Activated naive CD4-positive, alpha-beta T cell treated with anti-CD3 and anti-CD28 coated beads, Interleukin-2, amount 10 ng/mL, durations not matched to agents 7 days and 5 days (primary cell): ENCODE results near the gene MYRF.

Experiments
- CTCF ChIA-PET: fragments of 350-600 bp; sonication (Branson Sonifier 250); formaldehyde crosslinking; loops from one replicate; lab custom pipeline; 2021; ENCODE audit warnings: antibody characterized with exemption; lab: Charles Lee
- DNase-seq: peaks from one replicate; pipeline ENCODE4 v3.0.0-alpha.2; 2020
- H3K27ac Mint-ChIP-seq: one replicate; pipeline ENCODE4 v1.8.0; 2021; ENCODE audit warnings: mild to moderate bottlenecking, moderate library complexity, mixed read lengths
- H3K27me3 Mint-ChIP-seq: one replicate; pipeline ENCODE4 v1.8.0; 2021; ENCODE audit warnings: mild to moderate bottlenecking, mixed read lengths
- H3K36me3 Mint-ChIP-seq: one replicate; pipeline ENCODE4 v1.8.0; 2021; ENCODE audit warnings: mixed read lengths
- H3K4me1 Mint-ChIP-seq: one replicate; pipeline ENCODE4 v1.8.0; 2021; ENCODE audit warnings: mixed read lengths
- H3K4me3 Mint-ChIP-seq: one replicate; pipeline ENCODE4 v1.8.0; 2021; ENCODE audit warnings: mild to moderate bottlenecking, moderate library complexity, mixed read lengths
- H3K9me3 Mint-ChIP-seq: one replicate; pipeline ENCODE4 v1.8.0; 2021; ENCODE audit warnings: mixed read lengths

MYRF gene

DNA sequence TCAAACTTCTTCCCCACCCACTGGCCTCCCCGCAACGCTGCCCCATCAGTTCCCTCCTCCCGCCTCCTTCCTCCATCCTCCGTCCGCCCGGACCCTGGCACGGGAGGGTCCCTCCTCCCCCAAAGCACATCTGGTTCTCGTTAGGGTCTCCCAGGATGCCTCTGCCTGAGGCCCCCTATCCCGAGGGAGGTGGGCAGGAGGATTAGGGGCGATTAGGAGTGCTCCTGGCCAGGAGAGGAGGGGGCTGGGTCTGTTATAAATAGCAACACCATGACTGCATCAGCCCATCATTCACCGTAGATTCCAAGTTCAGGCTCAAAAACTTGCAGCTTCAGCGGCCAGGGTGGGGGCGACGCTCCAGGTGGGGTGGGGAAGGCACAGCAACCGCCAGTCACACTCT, 10.4 kb downstream of the MYRF start:
- Mint-ChIP-seq H3K4me1 (no peaks in the 10 kb centered on the region), H3K9me3 (no peaks in the 10 kb centered on the region), H3K27me3 (peaks cover 20% of the 10 kb centered on the region), H3K27ac (no peak overlapping the region), H3K36me3 (no peaks in the 10 kb centered on the region), H3K4me3 (no peak overlapping the region)
- CTCF ChIA-PET, result no interaction called here
- DNase-seq, result no peak

DNA sequence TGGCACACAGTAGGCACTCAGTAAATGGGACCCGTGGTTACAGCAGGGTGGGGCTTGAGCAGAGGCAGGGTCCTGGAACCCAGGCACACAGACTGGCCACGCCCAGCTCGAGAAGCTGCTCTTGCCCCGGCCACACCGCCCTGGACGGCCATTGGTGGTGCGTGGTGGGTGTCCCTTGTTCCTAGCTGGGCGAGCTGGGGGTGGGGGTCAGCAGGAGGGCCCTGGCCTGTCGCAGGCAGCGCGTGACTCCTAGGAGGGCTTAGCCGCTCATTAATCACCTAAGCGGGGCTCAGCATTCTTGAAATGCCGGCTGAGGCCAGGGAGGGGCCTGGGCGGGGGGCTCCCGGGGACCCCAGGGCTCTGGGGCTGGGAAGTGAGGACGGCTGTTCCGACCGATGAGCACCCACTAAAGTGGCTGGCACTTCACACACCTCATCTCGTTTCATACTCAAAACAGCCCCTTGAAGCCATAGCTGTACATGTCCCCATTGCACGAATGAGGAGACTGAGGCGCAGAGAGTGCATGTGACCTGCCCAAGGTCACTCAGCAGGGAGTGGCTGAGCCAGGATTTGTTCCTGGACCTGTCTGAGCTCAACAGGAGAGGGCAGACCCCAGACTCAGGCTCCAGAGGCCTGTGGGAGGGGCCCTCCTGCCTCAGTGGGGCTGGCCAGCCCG, 11.6 kb downstream of the MYRF start:
- DNase-seq, result no peak
- CTCF ChIA-PET, result interaction anchor here (0.5 kb wide), 1 partner anchor 1875 kb away, joined by 3 read pairs; no protein-coding TSS in a partner anchor

DNA sequence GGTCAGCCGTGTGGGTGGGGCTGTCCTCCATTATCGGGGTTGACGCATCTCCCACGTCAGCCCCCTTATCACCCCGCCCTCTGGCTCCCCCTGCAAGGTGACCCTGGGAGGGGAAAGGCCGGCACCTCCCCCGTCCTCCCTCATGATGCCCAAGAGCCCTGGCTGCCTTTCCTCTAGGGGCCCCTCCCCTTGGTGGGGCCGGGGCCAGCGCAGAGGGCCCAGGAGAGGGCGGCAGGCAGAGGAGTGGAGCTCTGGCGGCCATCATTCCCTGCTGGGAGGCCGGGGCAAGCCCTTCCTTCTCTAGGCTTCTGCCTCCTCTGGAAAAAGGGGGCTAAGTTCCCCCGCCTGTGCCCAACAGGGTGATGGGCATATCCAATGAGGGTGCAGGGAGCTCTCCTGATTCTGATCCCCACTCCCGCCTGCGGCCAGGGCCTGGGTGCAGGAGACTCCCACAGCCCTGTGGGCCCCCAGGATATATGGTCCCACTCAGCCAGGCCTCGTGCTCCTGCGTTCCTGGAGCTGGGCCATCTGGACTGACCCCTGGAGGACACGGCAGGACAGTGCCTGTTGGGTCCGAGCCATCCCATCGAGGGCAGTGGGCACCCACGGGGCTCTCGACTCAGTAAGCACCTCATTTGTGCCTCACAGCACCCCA, 12.3 kb downstream of the MYRF start:
- CTCF ChIA-PET, result interaction anchor here (0.5 kb wide), 1 partner anchor 1874 kb away, joined by 3 read pairs; no protein-coding TSS in a partner anchor
- Mint-ChIP-seq H3K36me3 (no peaks in the 10 kb centered on the region), H3K9me3 (no peaks in the 10 kb centered on the region), H3K4me3 (no peak overlapping the region), H3K4me1 (no peaks in the 10 kb centered on the region), H3K27ac (no peak overlapping the region), H3K27me3 (peaks cover 20% of the 10 kb centered on the region)
- no peak for DNase-seq

More for the DNA sequence above, 11.6 kb downstream of the MYRF start:
- Mint-ChIP-seq H3K27ac (no peak overlapping the region), H3K4me1 (no peaks in the 10 kb centered on the region), H3K4me3 (no peak overlapping the region), H3K9me3 (no peaks in the 10 kb centered on the region), H3K27me3 (peaks cover 20% of the 10 kb centered on the region), H3K36me3 (no peaks in the 10 kb centered on the region)

DNA sequence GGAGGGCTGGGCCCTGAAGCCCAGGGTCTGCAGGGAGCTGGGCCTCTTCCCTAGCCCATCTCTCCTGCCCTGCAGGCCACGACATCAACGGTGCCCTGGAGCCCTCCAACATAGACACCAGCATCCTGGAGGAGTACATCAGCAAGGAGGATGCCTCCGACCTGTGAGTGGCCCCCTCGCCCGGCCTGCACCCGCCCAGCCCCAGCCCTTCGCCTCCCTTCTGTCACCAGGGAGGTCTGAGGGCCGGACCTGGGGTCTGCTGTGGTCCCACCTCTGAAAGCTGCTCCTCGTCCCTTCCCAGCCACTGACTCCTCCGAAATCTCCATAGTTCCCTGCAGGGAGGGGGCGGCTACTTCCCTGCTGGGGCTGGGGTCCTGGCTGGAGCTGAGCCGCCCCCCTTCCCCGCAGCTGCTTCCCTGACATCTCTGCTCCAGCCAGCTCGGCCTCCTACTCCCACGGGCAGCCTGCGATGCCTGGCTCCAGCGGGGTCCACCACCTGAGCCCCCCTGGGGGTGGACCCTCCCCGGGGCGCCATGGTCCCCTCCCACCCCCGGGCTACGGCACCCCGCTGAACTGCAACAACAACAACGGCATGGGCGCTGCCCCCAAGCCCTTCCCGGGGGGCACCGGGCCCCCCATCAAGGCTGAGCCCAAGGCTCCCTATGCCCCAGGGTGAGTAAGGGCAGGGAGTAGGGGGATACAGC, 13.3 kb downstream of the MYRF start:
- Mint-ChIP-seq H3K4me1 (peaks cover under 1% of the 10 kb centered on the region), H3K9me3 (no peaks in the 10 kb centered on the region), H3K27ac (no peak overlapping the region), H3K27me3 (peaks cover 16% of the 10 kb centered on the region), H3K36me3 (no peaks in the 10 kb centered on the region), H3K4me3 (no peak overlapping the region)
- CTCF ChIA-PET, result no interaction called here
- no peak for DNase-seq

DNA sequence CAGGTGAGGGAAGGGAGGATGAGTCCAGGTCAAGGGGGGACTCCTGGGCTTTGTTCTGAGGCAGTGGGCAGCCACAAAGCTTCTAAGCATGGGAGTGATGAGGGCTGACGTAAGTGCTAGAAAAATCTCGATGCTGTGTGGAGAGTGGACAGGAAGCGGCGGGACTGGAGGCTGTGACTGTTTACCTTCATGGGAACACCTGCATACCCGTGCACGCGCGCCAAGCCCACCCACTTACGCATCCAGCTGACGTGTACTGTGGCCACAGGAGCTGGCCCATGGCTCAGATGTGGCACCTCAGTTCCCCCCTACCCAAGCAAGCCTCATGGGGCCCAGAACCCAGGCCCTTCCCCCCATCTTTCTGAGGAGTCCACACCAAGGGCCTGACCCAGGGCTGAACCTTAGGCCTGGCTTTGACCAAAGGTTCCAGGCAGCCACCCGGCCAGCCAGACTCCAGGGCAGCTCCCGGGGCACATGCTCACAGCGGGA, 14.0 kb downstream of the MYRF start:
- H3K27me3 Mint-ChIP-seq, result peaks cover 15% of the 10 kb centered on the region
- no peaks in the 10 kb centered on the region for H3K9me3 Mint-ChIP-seq
- CTCF ChIA-PET, result interaction anchor here (0.8 to 1.5 kb wide), 3 partner anchors 17 to 91 kb away, joined by 3 to 4 read pairs (median 4); no protein-coding TSS in a partner anchor
- H3K4me3 Mint-ChIP-seq, result no peak overlapping the region
- no peak for DNase-seq
- peaks cover 7% of the 10 kb centered on the region for H3K4me1 Mint-ChIP-seq
- no peaks in the 10 kb centered on the region for H3K36me3 Mint-ChIP-seq
- no peak overlapping the region for H3K27ac Mint-ChIP-seq

DNA sequence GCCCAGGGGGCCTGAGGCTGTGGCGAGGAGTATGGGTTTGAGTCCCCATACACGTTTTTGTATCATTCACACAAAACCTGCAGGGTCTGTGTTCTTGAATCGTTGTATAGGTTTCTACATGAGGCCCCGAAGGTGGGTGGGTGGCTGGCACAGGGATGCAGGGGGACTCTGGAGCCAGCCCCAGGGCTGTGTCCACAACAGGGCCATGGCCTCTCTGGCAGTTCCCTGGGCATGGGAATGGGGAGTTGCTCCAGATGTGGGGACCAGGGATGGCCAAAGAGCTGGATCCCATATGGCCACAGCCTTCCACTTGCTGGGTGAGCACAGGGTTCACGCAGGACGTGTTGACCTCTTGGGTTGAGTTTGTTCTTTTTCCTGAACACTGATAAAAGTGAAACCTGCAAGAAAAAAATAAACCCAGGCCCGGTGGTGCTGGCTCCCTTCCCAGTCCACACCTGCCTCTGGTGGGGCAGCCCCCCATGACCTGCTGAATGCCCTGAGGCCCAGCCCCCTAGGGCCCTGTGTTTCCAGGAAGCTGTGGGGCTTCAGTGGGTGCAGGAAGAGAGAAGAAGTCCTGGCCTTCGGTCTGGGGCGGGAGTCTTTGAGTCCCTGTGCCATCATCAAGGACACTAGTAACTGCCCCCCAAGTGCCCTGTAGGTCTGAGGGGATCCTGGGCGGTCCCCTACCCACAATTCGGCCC, 16.1 kb downstream of the MYRF start:
- peaks cover 22% of the 10 kb centered on the region for H3K4me1 Mint-ChIP-seq
- H3K9me3 Mint-ChIP-seq, result no peaks in the 10 kb centered on the region
- H3K27ac Mint-ChIP-seq, result no peak overlapping the region
- no peaks in the 10 kb centered on the region for H3K36me3 Mint-ChIP-seq
- no peak overlapping the region for H3K4me3 Mint-ChIP-seq
- CTCF ChIA-PET, result interaction anchor here (0.7 kb wide), 1 partner anchor 21 kb away, joined by 3 read pairs; no protein-coding TSS in a partner anchor
- no peak for DNase-seq
- no peaks in the 10 kb centered on the region for H3K27me3 Mint-ChIP-seq

DNA sequence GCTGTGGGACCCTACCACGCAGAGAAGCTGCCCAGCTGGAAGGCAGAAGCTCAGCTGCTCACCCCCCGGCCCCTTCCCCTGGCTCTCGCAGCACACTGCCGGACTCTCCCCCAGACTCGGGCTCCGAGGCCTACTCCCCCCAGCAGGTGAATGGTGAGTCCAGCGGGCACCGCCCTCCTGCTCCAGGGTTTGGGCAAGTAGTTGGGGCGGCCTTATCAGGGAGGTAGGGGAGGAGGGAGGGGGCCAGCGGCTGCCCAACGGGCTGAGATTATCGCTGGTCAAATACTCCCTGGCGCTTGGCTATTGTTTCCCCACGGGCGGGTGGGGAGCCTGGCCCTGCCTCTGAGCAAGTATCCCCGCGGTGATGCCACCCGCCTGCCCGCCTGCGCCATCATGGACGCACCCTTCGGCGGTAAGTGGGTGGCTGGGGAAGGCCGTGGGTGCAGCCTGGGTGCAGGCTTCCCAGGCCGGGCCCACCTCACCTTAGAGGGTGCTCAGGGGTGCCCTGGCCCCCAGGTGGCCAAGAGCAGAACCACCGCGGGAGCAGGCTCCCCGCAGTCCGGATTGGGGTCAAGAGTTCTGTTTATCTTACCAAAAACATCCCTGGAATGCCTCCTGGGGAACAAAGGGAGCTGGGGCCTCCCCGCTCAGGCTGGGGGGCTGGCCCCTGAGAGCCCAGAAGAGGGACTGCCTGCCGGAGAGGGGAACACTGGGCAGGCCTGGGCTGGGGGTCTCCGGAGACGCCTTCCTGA, 16.9 kb downstream of the MYRF start:
- peaks cover 22% of the 10 kb centered on the region for H3K4me1 Mint-ChIP-seq
- H3K36me3 Mint-ChIP-seq, result no peaks in the 10 kb centered on the region
- H3K27me3 Mint-ChIP-seq, result no peaks in the 10 kb centered on the region
- DNase-seq, result no peak
- no peak overlapping the region for H3K27ac Mint-ChIP-seq
- CTCF ChIA-PET, result no interaction called here
- H3K4me3 Mint-ChIP-seq, result no peak overlapping the region
- H3K9me3 Mint-ChIP-seq, result no peaks in the 10 kb centered on the region

DNA sequence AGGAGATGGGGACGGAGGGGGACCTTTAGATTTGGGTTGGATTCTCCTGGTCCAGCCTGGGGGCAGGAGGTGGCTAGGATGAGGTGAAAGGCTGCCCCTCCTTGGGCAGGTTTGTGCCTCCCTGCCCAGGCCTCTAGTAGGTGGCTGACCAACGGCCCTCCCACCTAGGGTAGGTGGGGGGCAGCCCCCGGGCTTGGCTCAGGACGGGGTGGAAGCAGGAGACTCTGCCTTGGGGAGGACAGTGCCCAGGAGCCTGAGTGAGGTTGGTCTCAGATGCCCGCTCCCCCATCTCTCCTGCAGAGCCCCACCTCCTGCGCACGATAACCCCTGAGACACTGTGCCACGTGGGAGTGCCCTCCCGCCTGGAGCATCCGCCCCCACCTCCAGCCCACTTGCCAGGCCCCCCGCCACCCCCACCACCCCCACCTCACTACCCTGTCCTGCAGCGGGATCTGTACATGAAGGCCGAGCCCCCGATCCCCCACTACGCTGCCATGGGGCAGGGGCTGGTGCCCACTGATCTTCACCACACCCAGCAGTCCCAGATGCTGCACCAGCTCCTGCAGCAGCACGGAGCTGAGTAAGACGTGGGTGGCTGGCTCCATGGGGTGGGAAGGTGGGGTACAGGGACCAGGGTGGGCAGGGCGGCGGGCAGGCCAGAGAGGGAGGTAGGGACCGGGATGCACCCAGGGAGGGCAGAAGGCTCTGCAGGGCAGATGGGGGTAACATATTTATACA, 17.7 kb downstream of the MYRF start:
- CTCF ChIA-PET, result no interaction called here
- H3K27ac Mint-ChIP-seq, result no peak overlapping the region
- no peaks in the 10 kb centered on the region for H3K27me3 Mint-ChIP-seq
- no peaks in the 10 kb centered on the region for H3K9me3 Mint-ChIP-seq
- H3K36me3 Mint-ChIP-seq, result no peaks in the 10 kb centered on the region
- H3K4me3 Mint-ChIP-seq, result no peak overlapping the region
- H3K4me1 Mint-ChIP-seq, result peaks cover 27% of the 10 kb centered on the region
- DNase-seq, result no peak

DNA sequence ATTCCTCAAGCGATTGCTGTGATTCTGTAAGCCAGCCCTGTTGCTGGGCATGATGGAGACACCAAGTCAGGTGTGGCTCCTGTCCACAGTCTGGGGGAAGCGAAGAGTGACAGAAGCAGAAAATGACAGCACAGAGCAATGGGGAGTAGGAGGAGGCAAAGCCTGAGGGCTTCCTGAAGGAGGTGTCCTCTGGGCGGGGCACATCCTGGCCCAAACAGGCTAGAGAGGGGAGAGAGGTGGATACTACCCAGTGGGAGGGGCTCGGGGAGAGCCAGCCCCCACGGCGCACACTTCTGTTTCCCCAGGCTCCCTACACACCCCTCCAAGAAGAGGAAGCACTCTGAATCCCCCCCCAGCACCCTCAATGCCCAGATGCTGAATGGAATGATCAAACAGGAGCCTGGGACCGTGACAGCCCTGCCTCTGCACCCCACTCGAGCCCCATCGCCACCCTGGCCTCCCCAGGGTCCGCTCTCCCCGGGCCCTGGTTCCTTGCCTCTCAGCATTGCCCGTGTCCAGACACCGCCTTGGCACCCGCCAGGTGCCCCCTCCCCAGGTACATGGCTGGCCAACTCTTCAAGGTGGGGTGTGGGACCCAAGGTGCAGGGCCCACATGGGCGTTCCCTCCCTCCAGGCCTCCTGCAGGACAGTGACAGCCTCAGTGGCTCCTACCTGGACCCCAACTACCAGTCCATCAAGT, 18.9 kb downstream of the MYRF start:
- peak overlapping the region; percentile 30 for H3K27ac Mint-ChIP-seq
- H3K9me3 Mint-ChIP-seq, result no peaks in the 10 kb centered on the region
- CTCF ChIA-PET, result no interaction called here
- peaks cover 7% of the 10 kb centered on the region for H3K27me3 Mint-ChIP-seq
- no peak for DNase-seq
- peaks cover 28% of the 10 kb centered on the region for H3K4me1 Mint-ChIP-seq
- no peaks in the 10 kb centered on the region for H3K36me3 Mint-ChIP-seq
- no peak overlapping the region for H3K4me3 Mint-ChIP-seq

DNA sequence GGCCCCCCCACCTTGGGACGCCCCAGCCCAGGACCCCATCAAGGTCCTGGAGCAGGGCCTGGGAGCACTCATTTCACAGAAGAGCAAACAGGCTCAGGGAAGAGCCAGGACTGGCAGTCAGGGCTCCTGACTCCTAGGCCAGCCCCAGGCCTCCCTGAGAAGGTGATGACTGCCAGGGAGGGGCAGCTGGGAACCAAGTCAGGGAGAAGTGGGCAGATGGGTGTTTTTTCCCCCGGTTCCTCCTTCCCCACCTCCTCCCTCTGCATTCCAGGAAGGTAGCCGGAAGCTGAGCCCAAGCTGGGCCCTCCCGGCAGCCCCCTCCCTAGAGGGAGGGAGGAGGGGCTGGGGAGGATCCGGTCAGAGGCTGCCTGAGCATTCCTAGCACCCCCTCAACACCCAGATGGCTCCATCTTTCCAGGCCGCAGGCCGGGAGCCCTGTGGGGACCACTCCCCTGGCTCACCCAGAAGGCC, 19.6 kb downstream of the MYRF start:
- no peak overlapping the region for H3K27ac Mint-ChIP-seq
- H3K4me1 Mint-ChIP-seq, result peaks cover 35% of the 10 kb centered on the region
- no peak for DNase-seq
- peaks cover 12% of the 10 kb centered on the region for H3K27me3 Mint-ChIP-seq
- no peaks in the 10 kb centered on the region for H3K36me3 Mint-ChIP-seq
- CTCF ChIA-PET, result interaction anchor here (1.0 to 1.4 kb wide), 3 partner anchors 19 to 23 kb away, joined by 3 read pairs; no protein-coding TSS in a partner anchor
- H3K4me3 Mint-ChIP-seq, result no peak overlapping the region
- no peaks in the 10 kb centered on the region for H3K9me3 Mint-ChIP-seq

DNA sequence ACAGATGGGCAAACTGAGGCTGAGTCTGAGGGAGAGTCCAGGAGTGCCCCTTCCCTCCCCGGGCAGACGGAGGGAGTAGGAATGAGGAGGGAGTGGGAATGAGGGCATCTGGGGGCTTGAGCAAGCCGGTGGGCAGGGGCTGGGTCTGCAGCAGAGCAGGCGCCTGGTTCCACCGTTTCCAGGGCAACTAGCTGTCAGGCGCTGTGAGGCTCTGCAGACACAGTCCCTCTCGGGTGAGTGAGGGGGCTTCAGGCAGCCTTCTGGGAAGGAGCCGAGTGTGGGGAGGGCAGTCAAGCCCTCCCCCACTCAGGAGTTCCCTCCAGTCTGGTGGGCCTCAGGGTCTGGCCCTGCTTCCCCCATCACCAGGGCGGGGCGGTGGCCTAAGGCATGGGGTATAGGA, 20.9 kb downstream of the MYRF start:
- peaks cover 25% of the 10 kb centered on the region for H3K27me3 Mint-ChIP-seq
- no peaks in the 10 kb centered on the region for H3K9me3 Mint-ChIP-seq
- CTCF ChIA-PET, result interaction anchor here (1.3 to 1.6 kb wide), 2 partner anchors 15 to 17 kb away, joined by 3 read pairs; no protein-coding TSS in a partner anchor
- H3K36me3 Mint-ChIP-seq, result no peaks in the 10 kb centered on the region
- DNase-seq, result no peak
- H3K4me1 Mint-ChIP-seq, result peaks cover 44% of the 10 kb centered on the region
- no peak overlapping the region for H3K4me3 Mint-ChIP-seq
- H3K27ac Mint-ChIP-seq, result no peak overlapping the region

DNA sequence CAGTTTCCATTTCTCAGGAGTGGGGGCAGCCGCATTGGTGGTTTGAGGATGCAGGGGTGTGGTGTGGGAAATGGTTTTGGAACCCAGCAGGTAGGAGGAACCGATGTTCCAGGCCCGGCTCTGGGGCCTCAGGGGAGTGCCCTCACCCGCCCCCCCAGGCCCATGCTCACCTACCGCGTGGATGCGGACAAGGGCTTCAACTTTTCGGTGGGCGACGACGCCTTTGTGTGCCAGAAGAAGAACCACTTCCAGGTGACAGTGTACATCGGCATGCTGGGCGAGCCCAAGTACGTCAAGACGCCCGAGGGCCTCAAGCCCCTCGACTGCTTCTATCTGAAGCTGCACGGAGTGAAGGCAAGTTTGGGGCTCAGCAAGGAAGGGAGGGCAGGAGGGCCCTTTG, 21.4 kb downstream of the MYRF start:
- peaks cover 29% of the 10 kb centered on the region for H3K27me3 Mint-ChIP-seq
- peaks cover 44% of the 10 kb centered on the region for H3K4me1 Mint-ChIP-seq
- H3K9me3 Mint-ChIP-seq, result no peaks in the 10 kb centered on the region
- CTCF ChIA-PET, result interaction anchor here (1.6 kb wide), 1 partner anchor 14 kb away, joined by 3 read pairs; no protein-coding TSS in a partner anchor
- no peak overlapping the region for H3K27ac Mint-ChIP-seq
- no peaks in the 10 kb centered on the region for H3K36me3 Mint-ChIP-seq
- H3K4me3 Mint-ChIP-seq, result no peak overlapping the region
- DNase-seq, result no peak
